K562 (cell line): ENCODE data around the gene CCNL1. TPM values are rescaled to one million over a fixed set of nuclear protein-coding genes. Genes with fewer than 3 reads are reported as not detected.
A peak's percentile ranks its signal among the peaks of the same experiment; 100 is the strongest.

ENCODE experiments used
- ARID1B ChIP-seq: fragments of 450-650 bp; IDR thresholded peaks from 2 replicates; pipeline ENCODE4 v1.6.1; 2016; ENCODE audit warnings: antibody characterized with exemption, mild to moderate bottlenecking, inconsistent platforms
- CBFA2T3 ChIP-seq: fragments of 450-650 bp; IDR thresholded peaks from 2 replicates; pipeline ENCODE4 v1.6.1; 2017
- ESRRA ChIP-seq: fragments of 450-650 bp; IDR thresholded peaks from 2 replicates; pipeline ENCODE4 v1.6.1; 2014; ENCODE audit warnings: low read depth, mild to moderate bottlenecking, moderate library complexity, borderline replicate concordance
- GABPB2 ChIP-seq: fragments of 250-450 bp; sonication (Bioruptor Pico); conservative IDR thresholded peaks from 2 replicates; pipeline ENCODE4 v1.5.1; 2021; ENCODE audit warnings: mild to moderate bottlenecking
- HDAC2 ChIP-seq: fragments of 450-650 bp; IDR thresholded peaks from 2 replicates; pipeline ENCODE4 v1.6.1; 2016; ENCODE audit warnings: mild to moderate bottlenecking
- JUN ChIP-seq, 2 experiments: sonication (generic) in 1 of 2; formaldehyde crosslinking in 1 of 2; IDR thresholded peaks; 2 replicates each; pipeline versions ENCODE4 v1.6.1 to v1.8.0; 2012 to 2022; ENCODE audit warnings: borderline replicate concordance in 2 of 2, mild to moderate bottlenecking in 2 of 2, improper control_type of control experiment in 1 of 2, low read depth in 1 of 2, low read length in 1 of 2, missing genetic modification reagents in 1 of 2
- KLF6 ChIP-seq: fragments of 250-450 bp; sonication (Bioruptor Pico); IDR thresholded peaks from 2 replicates; pipeline ENCODE4 v1.4.0; 2020; ENCODE audit warnings: mild to moderate bottlenecking, moderate library complexity, borderline replicate concordance
- MTA3 ChIP-seq: fragments of 450-650 bp; formaldehyde crosslinking; IDR thresholded peaks from 2 replicates; pipeline ENCODE4 v1.6.1; 2017; ENCODE audit warnings: mild to moderate bottlenecking, borderline replicate concordance
- POU5F1 ChIP-seq: fragments of 150-350 bp; IDR thresholded peaks from 2 replicates; pipeline ENCODE4 v1.6.1; 2014; ENCODE audit warnings: borderline replicate concordance, low read length, low read depth, mild to moderate bottlenecking; ENCODE audit not compliant: partially characterized antibody
- RAD21 ChIP-seq, 2 experiments: fragments of 250-450 bp in 1 of 2; fragments of 450-650 bp in 1 of 2; sonication (Bioruptor Pico) in 1 of 2; formaldehyde crosslinking in 1 of 2; IDR thresholded peaks in 1 of 2; conservative IDR thresholded peaks in 1 of 2; 2 replicates each; pipeline versions ENCODE4 v1.4.0 to v1.8.0; 2020 to 2022; ENCODE audit warnings: mild to moderate bottlenecking in 2 of 2, moderate library complexity in 1 of 2
- SIRT6 ChIP-seq: IDR thresholded peaks from one replicate; pipeline ENCODE4 v1.6.1; 2012; ENCODE audit warnings: low read depth, mild to moderate bottlenecking, control low read depth, inconsistent platforms, low read length, moderate library complexity
- SMARCA4 ChIP-seq: fragments of 450-650 bp; IDR thresholded peaks from 2 replicates; pipeline ENCODE4 v1.6.1; 2016
- SMARCC2 ChIP-seq: fragments of 450-650 bp; IDR thresholded peaks from 2 replicates; pipeline ENCODE4 v1.6.1; 2017; ENCODE audit warnings: antibody characterized with exemption, moderate library complexity, mild to moderate bottlenecking, low read depth
- STAG1 ChIP-seq: sonication (generic); formaldehyde crosslinking; IDR thresholded peaks from 2 replicates; pipeline ENCODE4 v1.5.0; 2020; ENCODE audit warnings: missing genetic modification reagents, borderline replicate concordance
- TAF9B ChIP-seq: fragments of 450-650 bp; IDR thresholded peaks from 2 replicates; pipeline ENCODE4 v1.6.1; 2018; ENCODE audit warnings: mild to moderate bottlenecking; ENCODE audit not compliant: partially characterized antibody
- TFE3 ChIP-seq: fragments of 450-650 bp; formaldehyde crosslinking; IDR thresholded peaks from 2 replicates; pipeline ENCODE4 v1.4.0; 2020; ENCODE audit warnings: mild to moderate bottlenecking, mixed read lengths
- ZBTB49 ChIP-seq: sonication (generic); formaldehyde crosslinking; IDR thresholded peaks from 2 replicates; pipeline ENCODE4 v1.8.0; 2022; ENCODE audit warnings: missing genetic modification reagents, mild to moderate bottlenecking, borderline replicate concordance
- ZNF445 ChIP-seq: fragments of 250-450 bp; sonication (Bioruptor Pico); IDR thresholded peaks from 2 replicates; pipeline ENCODE4 v1.4.0; 2020; ENCODE audit warnings: low read depth, mild to moderate bottlenecking, moderate library complexity
- ZNF655 ChIP-seq: fragments of 250-450 bp; sonication (Bioruptor Pico); IDR thresholded peaks from 2 replicates; pipeline ENCODE4 v1.5.0; 2021
- ZNF76 ChIP-seq: fragments of 250-450 bp; sonication (Bioruptor Pico); IDR thresholded peaks from 2 replicates; pipeline ENCODE4 v1.4.0; 2020; ENCODE audit warnings: mild to moderate bottlenecking, moderate library complexity, borderline replicate concordance
- polyA plus RNA-seq, 8 experiments: library from polyadenylated mRNA; depleted of rRNA in 4 of 8; stranded (reverse) in 5 of 8; unstranded in 3 of 8; fragments of >200 nt; fragmentation: Nextera tagmentation in 2 of 8; fragmentation: Illumina TruSeq in 1 of 8; extraction: Ambion mirVana in 2 of 8; extraction: Trizol in 1 of 8; gene quantifications; 2 replicates each; pipeline versions ENCODE4 v1.2.1 to v1.2.3, GENCODE V29; 2011 to 2014; ENCODE audit warnings: inconsistent platforms in 1 of 8, missing spikeins in 1 of 8
- total RNA-seq, 7 experiments: library from RNA; depleted of rRNA in 6 of 7; stranded (reverse); fragments of >200 nt in 6 of 7; fragmentation: Illumina TruSeq in 2 of 7; extraction: Trizol in 2 of 7; gene quantifications; 2 replicates each; pipeline versions ENCODE4 v1.2.1 to v1.2.3, GENCODE V29; 2011 to 2021; ENCODE audit warnings: low replicate concordance in 1 of 7

CCNL1 gene
- total and polyA plus RNA-seq, 9 of the 15 experiments (the other 6 are each of a cell fraction or from before 2014, with no cell fraction given): 16.1 to 186 (median 132) TPM

- TF ChIP-seq RAD21 (CRISPR knock-in tag; conservative IDR thresholded peaks at IDR 0.05 in 1 of 2, IDR thresholded peaks at IDR 0.05 in 1 of 2): 0 out of 4 replicates have a peak, but pooled peaks of 1 of the 2 experiments have one; percentile 12
- peak; percentile 79 for TF ChIP-seq TFE3
- TF ChIP-seq POU5F1: no peak
- peak; percentile 50; the same call in 1 of the 2 replicates for TF ChIP-seq SMARCA4
- peak; percentile 33; the same call in 1 of the 2 replicates for TF ChIP-seq JUN (IDR thresholded peaks at IDR 0.05; ENCODE audit: borderline replicate concordance, low read depth, low read length)
- no peak for TF ChIP-seq JUN (CRISPR knock-in tag; IDR thresholded peaks at IDR 0.05; ENCODE audit: borderline replicate concordance)
- no peak for TF ChIP-seq KLF6 (CRISPR knock-in tag)
- TF ChIP-seq STAG1 (CRISPR knock-in tag): no peak
- TF ChIP-seq ARID1B: peak; percentile 82
- TF ChIP-seq SMARCC2: peak; percentile 57; the same call in 1 of the 2 replicates
- no peak for TF ChIP-seq ZNF76 (CRISPR knock-in tag)
- no peak for TF ChIP-seq SIRT6
- TF ChIP-seq ZNF655 (CRISPR knock-in tag): no peak
- TF ChIP-seq ZBTB49 (CRISPR knock-in tag): no peak
- TF ChIP-seq TAF9B: no peak
- TF ChIP-seq HDAC2: peak; percentile 67; the same call in 1 of the 2 replicates
- 0 out of 2 replicates have a peak, but pooled peaks have one; percentile 31 for TF ChIP-seq MTA3
- no peak for TF ChIP-seq ZNF445 (CRISPR knock-in tag)
- no peak for TF ChIP-seq GABPB2
- no peak for TF ChIP-seq ESRRA
- peak; percentile 83 for TF ChIP-seq CBFA2T3
Observed at GRCh38 chr3:157127831-157128767, 31.8 kb downstream of the CCNL1 start (continued).
